Esophagus muscularis mucosa (tissue), 4 donors: ENCODE data around the gene TARP.
"Not testable (repeated sequence)": the region's sequence is repeated elsewhere in the genome, so short reads cannot be mapped to it uniquely, and the experiment has no call there.

ENCODE experiments used
- DNase-seq: peaks from one replicate; pipeline ENCODE4 v3.0.0-alpha.2; 2017; ENCODE audit errors: extremely low spot score
- H3K27ac ChIP-seq, 4 donors: fragments of 200-600 bp; sonication (generic); replicated peaks in 1 of 4; 1 replicate in 3 of 4; 2 replicates in 1 of 4; pipeline ENCODE4 v1.5.1; 2016 to 2019; ENCODE audit warnings: mild to moderate bottlenecking in 1 of 4
- H3K27me3 ChIP-seq, 4 donors: fragments of 200-600 bp; sonication (generic); one replicate each; pipeline versions ENCODE4 v1.5.1 to v1.6.0; 2016 to 2019
- H3K36me3 ChIP-seq, 4 donors: fragments of 200-600 bp; sonication (generic); one replicate each; pipeline ENCODE4 v1.5.1; 2016 to 2019
- H3K4me1 ChIP-seq, 4 donors: fragments of 200-600 bp; sonication (generic); one replicate each; pipeline ENCODE4 v1.5.1; 2016 to 2019
- H3K4me3 ChIP-seq, 4 donors: fragments of 200-600 bp; sonication (generic); 1 replicate in 2 of 4; 2 replicates in 2 of 4; pipeline ENCODE4 v1.5.1; 2016 to 2019; ENCODE audit warnings: mild to moderate bottlenecking in 4 of 4, moderate library complexity in 1 of 4
- H3K9me3 ChIP-seq, 4 donors: fragments of 200-600 bp; sonication (generic); 1 replicate in 3 of 4; 2 replicates in 1 of 4; pipeline ENCODE4 v1.5.1; 2016 to 2019
- EP300 ChIP-seq: sonication (generic); formaldehyde crosslinking; IDR thresholded peaks from one replicate; pipeline ENCODE4 v1.6.1; 2017; ENCODE audit warnings: antibody characterized with exemption
- POLR2A ChIP-seq: fragments of 450-650 bp; IDR thresholded peaks from one replicate; pipeline ENCODE4 v1.6.1; 2017; ENCODE audit warnings: antibody characterized with exemption, moderate library complexity, mild to moderate bottlenecking, low read depth
- POLR2AphosphoS5 ChIP-seq, 2 donors: sonication (generic); formaldehyde crosslinking; IDR thresholded peaks; one replicate each; pipeline ENCODE4 v1.6.1; 2017; ENCODE audit warnings: antibody characterized with exemption in 2 of 2
- WGBS: methylation state at CpG from one replicate; pipeline ENCODE4 v1.1.5; 2018; 5-methylcytosine and 5-hydroxymethylcytosine counted together
- intact Hi-C: fragments of 100-400 bp; cut with DNase I; formaldehyde crosslinking; loops from one replicate; pipeline ENCODE4 v1.15.1; 2023
- TF ChIP-seq, protein P1 (sequence below), 3 experiments: fragments of 200-600 bp in 2 of 3; fragments of 450-650 bp in 1 of 3; sonication (generic) in 2 of 3; IDR thresholded peaks; one replicate each; pipeline ENCODE4 v1.5.1; 2017 to 2019; ENCODE audit warnings: antibody characterized with exemption in 3 of 3, mild to moderate bottlenecking in 2 of 3, moderate library complexity in 1 of 3

The TARP gene

DNA sequence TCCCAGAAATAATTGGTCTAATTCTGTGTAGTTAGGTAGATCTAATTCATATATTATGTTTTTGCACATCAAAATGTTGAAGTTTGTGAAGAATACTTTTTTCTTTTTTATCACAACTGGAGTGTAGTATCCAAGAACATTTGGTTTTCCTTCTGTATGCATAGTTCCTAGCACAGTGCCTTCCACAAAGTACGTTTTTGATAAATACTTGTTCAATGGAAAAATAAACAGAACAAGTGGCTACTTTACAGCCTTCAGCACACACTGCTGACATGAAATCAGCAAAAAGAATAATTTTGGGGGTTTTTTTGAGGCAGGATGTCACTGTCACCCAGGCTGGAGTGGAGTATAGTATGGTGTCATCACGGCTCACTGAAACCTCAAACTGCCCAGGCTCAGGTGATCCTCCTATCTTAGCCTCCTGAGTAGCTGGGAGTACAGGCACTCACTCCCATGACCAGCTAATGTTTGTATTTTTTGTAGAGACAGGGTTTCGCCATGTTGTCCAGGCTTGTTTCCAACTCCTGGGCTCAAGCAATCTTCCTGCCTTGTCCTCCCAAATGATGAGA, 27.9 kb downstream of the TARP start:
- Histone ChIP-seq H3K27ac (no peak overlapping the region), H3K9me3 (no peaks in the 10 kb centered on the region), H3K4me1 (peaks cover 0 to 6% (median 0%) of the 10 kb centered on the region in 4 donors), H3K4me3 (no peak overlapping the region), H3K36me3 (no peaks in the 10 kb centered on the region), H3K27me3 (no peaks in the 10 kb centered on the region)
- no peak for DNase-seq
- TF ChIP-seq POLR2A = no peak
- TF ChIP-seq EP300 = no peak
- TF ChIP-seq, protein P1, sequence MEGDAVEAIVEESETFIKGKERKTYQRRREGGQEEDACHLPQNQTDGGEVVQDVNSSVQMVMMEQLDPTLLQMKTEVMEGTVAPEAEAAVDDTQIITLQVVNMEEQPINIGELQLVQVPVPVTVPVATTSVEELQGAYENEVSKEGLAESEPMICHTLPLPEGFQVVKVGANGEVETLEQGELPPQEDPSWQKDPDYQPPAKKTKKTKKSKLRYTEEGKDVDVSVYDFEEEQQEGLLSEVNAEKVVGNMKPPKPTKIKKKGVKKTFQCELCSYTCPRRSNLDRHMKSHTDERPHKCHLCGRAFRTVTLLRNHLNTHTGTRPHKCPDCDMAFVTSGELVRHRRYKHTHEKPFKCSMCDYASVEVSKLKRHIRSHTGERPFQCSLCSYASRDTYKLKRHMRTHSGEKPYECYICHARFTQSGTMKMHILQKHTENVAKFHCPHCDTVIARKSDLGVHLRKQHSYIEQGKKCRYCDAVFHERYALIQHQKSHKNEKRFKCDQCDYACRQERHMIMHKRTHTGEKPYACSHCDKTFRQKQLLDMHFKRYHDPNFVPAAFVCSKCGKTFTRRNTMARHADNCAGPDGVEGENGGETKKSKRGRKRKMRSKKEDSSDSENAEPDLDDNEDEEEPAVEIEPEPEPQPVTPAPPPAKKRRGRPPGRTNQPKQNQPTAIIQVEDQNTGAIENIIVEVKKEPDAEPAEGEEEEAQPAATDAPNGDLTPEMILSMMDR (IDR thresholded peaks at IDR 0.05) = no peak
- TF ChIP-seq POLR2AphosphoS5 (IDR thresholded peaks at IDR 0.05) = no peak
- 70% methylated on average over 3 of the region's 3 CpGs for WGBS
- intact Hi-C loops = no loop called here

DNA sequence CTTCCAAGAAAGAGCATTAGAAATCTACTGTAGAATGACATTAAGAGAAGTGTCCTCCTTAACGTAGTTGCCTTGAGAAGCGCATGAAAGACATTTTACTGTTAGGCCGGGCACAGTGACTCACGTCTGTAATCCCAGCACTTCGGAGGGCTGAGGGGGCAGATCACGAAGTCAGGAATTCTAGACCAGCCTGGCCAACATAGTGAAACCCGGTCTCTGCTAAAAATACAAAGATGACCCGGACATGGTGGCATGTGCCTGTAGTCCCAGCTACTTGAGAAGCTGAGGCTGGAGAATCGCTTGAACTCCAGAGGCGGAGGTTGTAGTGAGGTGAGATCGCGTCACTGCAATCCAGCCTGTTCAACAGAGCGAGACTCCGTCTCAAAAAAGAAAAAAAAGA, 28.9 kb downstream of the TARP start:
- WGBS = 81% methylated on average over 12 of the region's 14 CpGs
- no peak overlapping the region for H3K27ac ChIP-seq
- TF ChIP-seq POLR2A = no peak
- no peak for TF ChIP-seq POLR2AphosphoS5 (IDR thresholded peaks at IDR 0.05)
- no peak for TF ChIP-seq EP300
- TF ChIP-seq, protein P1 (IDR thresholded peaks at IDR 0.05) = no peak

DNA sequence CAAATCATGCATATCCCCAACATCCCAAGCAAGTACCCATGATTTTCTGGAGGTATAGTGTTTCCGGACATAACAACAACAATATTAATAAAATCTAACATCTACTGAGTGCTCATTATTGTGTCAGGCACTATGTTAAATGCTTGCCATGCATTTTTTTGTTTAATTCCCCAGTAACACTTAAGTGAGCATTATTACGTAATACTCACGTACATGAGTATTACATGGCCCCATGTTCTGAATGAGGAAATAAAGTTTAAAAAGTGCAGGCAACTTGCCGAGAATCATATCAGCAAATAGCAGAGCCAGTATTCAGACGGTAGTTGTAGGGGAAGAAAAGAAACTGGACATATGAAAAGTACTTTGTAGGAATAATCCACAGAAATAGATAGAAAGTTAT, 30.1 kb downstream of the TARP start:
- not testable (repeated sequence) for H3K4me3 ChIP-seq

More for the DNA sequence above, 28.9 kb downstream of the TARP start:
- Histone ChIP-seq H3K4me3 (no peak overlapping the region), H3K36me3 (no peaks in the 10 kb centered on the region), H3K9me3 (no peaks in the 10 kb centered on the region), H3K27me3 (no peaks in the 10 kb centered on the region), H3K4me1 (peaks cover 0 to 3% (median 0%) of the 10 kb centered on the region in 4 donors)
- DNase-seq = no peak
- intact Hi-C loops = no loop called here

DNA sequence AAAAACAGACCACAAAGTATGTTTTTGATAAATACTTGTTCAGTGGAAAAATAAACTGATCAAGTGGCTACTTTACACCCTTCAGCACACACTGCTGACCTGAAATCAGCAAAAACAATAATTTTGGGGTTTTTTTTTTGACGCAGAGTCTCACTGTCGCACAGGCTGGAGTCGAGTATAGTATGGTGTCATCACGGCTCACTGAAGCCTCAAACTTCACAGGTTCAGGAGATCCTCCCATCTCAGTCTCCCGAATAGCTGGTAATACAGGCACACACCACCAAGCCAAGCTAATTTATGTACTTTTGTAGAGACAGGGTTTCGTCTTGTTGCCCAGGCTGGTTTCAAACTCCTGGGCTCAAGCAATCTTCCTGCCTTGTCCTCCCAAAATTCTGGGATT, 30.6 kb downstream of the TARP start:
- Histone ChIP-seq H3K4me3 (no peak overlapping the region), H3K9me3 (no peaks in the 10 kb centered on the region), H3K27ac (no peak overlapping the region), H3K36me3 (no peaks in the 10 kb centered on the region), H3K4me1 (no peaks in the 10 kb centered on the region), H3K27me3 (no peaks in the 10 kb centered on the region)
- TF ChIP-seq POLR2A (no peak), EP300 (no peak), POLR2AphosphoS5 (IDR thresholded peaks at IDR 0.05) (no peak)
- TF ChIP-seq, protein P1 (IDR thresholded peaks at IDR 0.05) = no peak
- intact Hi-C loops = no loop called here
- DNase-seq = no peak
- 94% methylated on average over 6 of the region's 6 CpGs for WGBS

More for the DNA sequence above, 30.1 kb downstream of the TARP start:
- intact Hi-C loops, H3K4me1 ChIP-seq, H3K27me3 ChIP-seq, H3K27ac ChIP-seq, DNase-seq, H3K9me3 ChIP-seq, H3K36me3 ChIP-seq: not testable (repeated sequence)
- 71% methylated on average over 5 of the region's 5 CpGs for WGBS

DNA sequence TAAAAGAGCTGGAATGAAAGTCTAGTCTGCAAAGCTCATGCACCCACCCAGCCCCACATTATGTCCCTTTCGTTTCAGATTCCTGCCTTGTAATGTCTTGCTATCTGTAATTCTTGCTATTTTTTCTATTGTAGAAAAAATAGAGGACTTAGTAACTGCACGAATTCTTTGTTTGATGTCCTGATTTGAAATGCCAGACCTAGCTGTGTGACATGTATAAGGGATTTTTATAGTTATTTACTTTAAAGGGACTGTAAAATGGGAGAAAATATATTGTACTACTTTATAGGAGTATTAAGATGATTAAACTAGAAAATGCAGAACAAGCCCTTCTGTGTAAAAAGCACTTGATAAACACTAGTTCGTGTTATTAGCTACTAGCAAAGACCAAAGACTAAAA, 32.4 kb downstream of the TARP start:
- TF ChIP-seq EP300 = no peak
- TF ChIP-seq, protein P1 (IDR thresholded peaks at IDR 0.05) = no peak
- TF ChIP-seq POLR2AphosphoS5 (IDR thresholded peaks at IDR 0.05) = no peak
- TF ChIP-seq POLR2A = no peak
- WGBS = 82% methylated on average over 3 of the region's 3 CpGs
- Histone ChIP-seq H3K4me3 (no peak overlapping the region), H3K27ac (no peak overlapping the region), H3K9me3 (no peaks in the 10 kb centered on the region), H3K4me1 (no peaks in the 10 kb centered on the region), H3K27me3 (no peaks in the 10 kb centered on the region), H3K36me3 (no peaks in the 10 kb centered on the region)
- DNase-seq = no peak
- intact Hi-C loops = no loop called here

DNA sequence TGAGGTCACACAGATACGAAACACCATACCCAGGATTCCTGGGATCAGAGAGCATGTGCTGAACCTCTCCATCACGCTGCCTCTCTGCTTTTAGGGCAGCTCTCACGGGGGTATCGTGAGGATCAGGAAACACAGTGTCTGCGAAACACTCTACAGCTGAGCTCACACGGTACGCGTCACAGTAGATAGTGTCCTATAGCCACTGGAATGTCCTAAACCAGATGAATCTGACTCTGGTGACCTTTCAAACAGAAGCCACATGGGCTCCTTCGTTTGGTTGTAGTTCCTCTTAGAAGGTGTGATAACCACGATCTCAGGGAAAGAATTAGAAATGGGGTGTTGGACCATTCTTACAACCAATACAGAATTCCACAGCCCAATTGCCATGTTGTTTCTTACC, 34.3 kb downstream of the TARP start:
- H3K9me3 ChIP-seq, H3K27me3 ChIP-seq, H3K4me3 ChIP-seq, DNase-seq, intact Hi-C loops, H3K36me3 ChIP-seq, H3K27ac ChIP-seq, H3K4me1 ChIP-seq: not testable (repeated sequence)
- 83% methylated on average over 9 of the region's 10 CpGs for WGBS
